ENCODE measurements around the gene NAPSA.
"Not testable (repeated sequence)": the region's sequence is repeated elsewhere in the genome, so short reads cannot be mapped to it uniquely, and the experiment has no call there.

The NAPSA gene

DNA sequence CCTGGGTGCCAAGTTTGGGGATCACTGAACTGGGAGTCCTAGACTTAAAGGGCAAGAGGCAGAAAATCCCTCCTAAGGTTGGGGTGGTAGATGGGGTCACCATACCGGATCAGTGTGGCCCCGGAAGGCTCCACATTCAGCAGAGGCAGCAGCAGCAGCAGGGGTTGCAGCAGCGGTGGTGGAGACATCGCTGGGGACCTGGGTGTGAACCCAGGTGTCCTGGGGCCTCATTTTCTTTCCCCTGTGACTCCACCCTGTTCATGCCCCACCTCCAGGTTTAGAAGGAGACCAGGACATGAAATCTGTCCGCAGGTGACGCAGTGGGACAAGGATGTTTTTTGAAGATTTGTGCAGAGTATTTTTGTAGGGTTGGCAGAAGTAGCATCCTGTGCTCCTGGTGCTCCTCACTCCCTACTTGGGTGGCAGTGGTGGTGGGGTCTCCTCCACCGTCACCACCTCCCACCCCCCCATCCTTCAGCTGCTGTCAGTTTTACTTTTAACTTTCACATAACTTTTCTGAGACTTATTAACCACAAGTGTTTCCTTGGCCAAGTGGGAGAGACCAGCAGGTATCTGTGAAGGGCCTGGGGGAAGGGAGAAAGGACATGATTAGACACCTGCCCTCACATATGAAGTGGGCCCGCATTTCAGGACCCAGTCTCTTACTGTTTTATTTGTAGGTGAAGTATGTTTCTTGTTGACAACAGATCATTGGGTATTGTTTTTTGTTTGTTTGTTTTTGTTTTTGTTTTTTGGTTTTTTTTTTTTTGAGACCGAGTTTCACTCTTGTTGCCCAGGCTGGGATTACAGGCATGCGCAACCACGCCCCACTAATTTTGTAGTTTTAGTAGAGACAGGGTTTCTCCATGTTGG lies at the start of gene NAPSA:
NAPSA (minus strand) TSS at position 206 of the 873 bp plus-strand sequence; CDS start at position 188, 18 bp downstream.
- DNase-seq (ENCODE audit: low read depth in 3 of 3), result no peak

DNA sequence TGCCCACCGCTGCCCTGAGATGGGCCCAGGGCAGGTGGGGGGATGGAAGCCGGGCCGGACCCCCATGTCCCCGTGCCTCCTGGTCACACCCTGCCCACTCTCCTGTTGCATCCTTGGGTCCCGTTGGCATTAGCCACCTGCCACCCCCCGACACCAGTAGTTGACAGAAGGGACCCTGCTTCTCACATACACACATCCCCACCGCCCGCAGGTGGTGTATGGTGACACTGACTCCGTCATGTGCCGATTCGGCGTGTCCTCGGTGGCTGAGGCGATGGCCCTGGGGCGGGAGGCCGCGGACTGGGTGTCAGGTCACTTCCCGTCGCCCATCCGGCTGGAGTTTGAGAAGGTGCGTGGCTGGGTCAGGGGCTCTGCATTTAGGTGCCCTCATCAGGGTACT lies 48.1 kb upstream of the NAPSA start:
- no peak for DNase-seq (ENCODE audit: low read depth in 3 of 3)

DNA sequence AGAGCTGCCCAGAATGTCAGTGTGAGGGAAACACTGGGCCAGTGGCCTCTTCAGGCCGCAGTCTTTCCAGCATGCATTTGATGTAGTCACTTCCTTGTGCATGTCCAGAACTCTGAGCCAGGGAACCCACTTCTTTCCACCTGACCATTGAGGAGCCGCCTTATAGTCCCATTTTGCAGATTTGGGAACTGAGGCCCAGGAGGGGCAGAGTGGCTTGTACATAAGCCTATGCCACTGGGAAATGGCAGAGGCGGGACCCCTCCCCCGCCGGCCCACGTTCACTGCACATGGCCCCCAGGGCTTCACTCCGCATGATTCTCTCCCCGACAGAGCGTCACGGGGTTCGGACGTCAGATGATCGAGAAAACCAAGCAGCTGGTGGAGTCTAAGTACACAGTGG lies 47.7 kb upstream of the NAPSA start:
- no peak for DNase-seq (ENCODE audit: low read depth in 3 of 3)

DNA sequence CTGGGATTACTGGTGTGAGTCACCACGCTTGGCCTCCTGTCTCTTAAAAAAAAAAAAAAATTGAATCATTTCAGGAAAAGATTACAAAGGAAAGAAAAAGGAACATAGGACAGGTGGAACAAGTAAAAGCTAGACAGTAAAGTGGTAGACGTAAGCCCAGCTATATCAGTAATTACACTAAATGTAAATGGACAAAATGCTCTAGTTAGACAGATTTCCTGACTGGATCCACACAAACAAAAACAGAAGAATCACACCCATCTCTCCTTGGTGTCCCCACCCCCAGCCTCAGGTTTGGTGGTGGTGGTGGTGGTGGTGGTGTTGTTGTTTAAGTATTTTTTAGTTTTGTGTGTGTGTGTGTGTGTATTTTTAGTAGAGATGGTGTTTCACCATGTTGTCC lies 47.0 kb upstream of the NAPSA start:
- no peak for DNase-seq (ENCODE audit: low read depth in 3 of 3)

DNA sequence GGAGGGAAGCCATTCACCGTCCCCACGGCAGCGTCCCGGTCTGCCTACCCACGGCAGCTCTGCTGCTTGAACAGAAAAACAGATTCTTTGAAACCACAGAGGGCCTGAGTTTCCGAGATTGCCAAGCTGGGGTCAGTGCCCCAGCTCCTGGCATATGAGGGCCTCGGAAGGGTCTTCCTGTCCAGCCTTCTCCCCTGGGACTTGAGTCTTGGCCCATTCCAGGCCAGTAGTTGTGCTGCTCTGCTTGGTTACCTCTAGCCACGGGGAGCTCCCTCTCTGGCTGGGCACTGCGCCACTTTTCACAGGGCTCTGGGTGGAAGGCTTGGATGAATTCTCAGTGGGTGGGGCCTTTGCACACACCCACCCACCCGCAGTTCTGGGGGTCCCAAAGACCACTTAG lies 44.7 kb upstream of the NAPSA start:
- DNase-seq (ENCODE audit: low read depth in 3 of 3), result no peak

DNA sequence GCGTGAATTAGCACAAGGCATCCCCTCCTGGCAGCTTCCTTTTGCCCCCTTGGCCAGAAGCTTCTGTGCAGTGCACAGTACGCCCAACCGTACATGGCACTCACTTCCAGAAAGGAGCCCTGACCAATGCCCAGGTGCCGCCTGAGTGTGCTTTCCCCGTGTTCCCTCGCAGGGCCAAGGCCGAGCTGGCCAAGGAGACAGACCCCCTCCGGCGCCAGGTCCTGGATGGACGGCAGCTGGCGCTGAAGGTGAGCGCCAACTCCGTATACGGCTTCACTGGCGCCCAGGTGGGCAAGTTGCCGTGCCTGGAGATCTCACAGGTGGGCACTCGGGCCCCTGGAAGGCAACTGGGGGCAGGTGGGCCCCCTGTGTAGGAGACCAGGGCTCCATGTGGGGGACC lies 43.9 kb upstream of the NAPSA start:
- no peak for DNase-seq (ENCODE audit: low read depth in 3 of 3)

DNA sequence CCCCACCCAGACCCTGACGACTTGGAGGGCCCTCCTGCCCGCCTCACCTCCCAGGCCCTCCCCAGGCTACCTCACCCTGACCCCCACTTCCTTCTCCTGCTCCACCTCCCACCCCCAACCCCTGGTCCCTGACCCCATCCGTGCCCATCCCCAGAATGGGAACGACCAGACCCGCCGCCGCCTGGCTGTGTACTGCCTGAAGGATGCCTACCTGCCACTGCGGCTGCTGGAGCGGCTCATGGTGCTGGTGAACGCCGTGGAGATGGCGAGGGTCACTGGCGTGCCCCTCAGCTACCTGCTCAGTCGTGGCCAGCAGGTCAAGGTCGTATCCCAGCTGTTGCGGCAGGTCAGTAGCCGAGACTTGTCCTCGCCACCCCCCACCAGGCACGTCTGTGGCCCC lies 41.4 kb upstream of the NAPSA start:
- DNase-seq (ENCODE audit: low read depth in 3 of 3), result no peak

DNA sequence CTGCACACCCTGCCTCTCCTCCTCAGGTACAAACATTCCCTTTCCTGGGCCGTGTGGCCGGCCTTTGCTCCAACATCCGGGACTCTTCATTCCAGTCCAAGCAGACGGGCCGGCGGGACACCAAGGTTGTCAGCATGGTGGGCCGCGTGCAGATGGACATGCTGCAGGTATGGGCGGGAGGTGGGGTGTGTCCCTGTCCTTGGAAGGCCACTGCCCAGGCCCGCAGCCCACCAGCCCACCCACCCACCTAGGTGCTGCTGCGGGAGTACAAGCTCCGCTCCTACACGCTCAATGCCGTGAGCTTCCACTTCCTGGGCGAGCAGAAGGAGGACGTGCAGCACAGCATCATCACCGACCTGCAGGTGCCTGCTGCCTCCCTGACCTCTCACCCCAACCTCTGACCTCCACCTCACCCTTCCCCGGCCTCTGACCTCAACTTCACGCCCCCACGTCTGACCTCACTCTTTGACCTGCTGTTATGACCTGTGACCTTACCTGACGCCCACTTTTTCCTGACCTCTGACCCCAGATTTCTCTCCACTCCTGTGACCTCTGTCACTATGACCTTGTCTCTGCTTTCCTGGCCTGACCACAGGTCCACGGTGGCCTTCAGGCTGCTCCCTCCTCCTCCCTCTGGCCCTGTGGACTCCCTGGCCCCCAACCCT lies 40.8 kb upstream of the NAPSA start:
- no peak for DNase-seq (ENCODE audit: low read depth in 3 of 3)

DNA sequence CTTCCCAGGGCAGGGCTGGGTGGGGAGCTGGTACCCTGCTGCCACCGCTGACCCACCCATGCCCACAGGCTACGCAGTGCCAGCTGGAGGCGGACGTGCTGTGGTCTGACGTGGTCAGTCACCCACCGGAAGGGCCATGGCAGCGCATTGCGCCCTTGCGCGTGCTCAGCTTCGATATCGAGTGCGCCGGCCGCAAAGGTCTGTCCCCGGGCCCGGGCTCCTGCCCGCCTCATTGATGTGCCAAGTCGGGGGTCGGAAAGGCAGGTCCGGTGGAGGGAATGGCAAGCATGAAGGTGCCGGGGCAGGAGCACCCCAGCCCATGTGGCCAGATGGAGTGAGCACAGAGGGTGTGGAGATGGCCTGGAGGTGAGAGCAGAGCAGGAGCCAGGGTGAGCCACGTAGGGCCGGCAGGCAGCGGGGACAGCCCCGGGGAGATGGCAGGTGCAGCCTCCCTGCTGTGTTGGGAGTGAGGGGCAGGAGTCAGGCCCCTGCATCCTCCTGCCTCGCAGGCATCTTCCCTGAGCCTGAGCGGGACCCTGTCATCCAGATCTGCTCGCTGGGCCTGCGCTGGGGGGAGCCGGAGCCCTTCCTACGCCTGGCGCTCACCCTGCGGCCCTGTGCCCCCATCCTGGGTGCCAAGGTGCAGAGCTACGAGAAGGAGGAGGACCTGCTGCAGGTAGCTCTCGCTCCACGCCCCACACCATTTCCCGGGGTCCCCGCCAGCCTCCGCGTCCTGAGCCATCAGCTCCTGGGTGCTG lies 37.3 kb upstream of the NAPSA start:
- DNase-seq (ENCODE audit: low read depth in 3 of 3), result no peak

DNA sequence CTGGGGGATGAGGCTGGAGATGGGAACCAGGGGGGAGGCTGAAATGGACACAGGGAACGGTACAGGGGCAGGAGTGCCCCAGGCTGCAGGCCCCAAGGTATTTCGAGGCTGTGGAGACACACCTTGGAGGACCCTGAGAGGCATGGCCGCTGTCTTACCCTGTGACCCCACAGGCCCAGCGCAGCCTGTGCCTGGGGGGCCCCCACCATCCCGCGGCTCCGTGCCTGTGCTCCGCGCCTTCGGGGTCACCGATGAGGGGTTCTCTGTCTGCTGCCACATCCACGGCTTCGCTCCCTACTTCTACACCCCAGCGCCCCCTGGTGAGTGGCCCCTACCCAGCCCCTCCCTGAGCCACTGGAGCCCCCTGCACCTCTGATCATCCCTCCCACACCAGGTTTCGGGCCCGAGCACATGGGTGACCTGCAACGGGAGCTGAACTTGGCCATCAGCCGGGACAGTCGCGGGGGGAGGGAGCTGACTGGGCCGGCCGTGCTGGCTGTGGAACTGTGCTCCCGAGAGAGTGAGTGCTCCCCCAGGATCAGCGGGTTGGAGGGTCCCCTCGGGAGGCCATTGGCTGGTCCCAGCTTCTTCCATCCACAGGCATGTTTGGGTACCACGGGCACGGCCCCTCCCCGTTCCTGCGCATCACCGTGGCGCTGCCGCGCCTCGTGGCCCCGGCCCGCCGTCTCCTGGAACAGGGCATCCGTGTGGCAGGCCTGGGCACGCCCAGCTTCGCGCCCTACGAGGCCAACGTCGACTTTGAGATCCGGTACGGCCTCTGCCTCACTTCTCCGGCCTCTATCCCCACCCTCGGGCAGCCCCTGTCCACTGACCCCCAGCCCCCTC lies 36.4 kb upstream of the NAPSA start:
- no peak for DNase-seq (ENCODE audit: low read depth in 3 of 3)

DNA sequence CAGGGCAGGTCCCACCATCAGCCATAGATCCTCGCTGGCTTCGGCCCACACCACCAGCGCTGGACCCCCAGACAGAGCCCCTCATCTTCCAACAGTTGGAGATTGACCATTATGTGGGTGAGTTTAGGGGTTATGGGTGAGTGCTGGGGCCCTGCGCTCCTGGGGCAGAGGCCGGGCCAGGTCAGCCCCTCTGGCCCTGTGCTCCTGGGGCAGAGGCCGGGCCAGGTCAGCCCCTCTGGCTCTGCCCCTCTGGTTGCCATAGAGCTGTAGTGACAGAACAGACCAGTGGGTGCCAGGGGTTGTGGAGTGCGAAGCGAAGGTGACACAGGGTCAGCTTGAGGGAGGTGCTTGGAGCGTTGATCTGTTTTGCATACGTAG lies 33.9 kb upstream of the NAPSA start:
- DNase-seq (ENCODE audit: low read depth in 3 of 3), result no peak

DNA sequence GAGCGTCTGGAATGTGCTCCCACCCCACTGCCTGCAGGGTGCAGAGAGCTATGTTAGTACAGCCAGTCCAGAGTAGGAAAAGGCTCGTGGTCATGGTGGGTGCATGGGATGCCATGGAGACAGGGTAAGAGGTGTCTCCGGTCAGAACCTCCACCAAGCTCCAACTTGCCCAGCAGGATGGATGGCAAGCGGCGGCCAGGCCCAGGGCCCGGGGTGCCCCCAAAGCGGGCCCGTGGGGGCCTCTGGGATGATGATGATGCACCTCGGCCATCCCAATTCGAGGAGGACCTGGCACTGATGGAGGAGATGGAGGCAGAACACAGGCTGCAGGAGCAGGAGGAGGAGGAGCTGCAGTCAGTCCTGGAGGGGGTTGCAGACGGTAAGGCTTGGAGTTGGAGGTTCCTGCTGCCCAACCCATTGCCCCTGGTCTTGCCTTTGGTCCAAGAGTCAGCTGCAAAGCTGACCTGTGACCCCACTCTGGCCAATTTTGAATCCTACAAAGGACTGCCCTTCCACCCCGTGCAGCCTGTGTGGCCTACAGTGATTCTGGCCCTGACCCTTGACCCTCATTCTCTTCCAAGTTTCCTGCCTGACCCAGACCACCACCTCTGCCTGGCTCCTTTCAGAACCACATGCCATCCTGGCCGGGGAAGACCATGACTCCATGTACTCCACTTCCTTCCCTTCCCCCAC lies 33.4 kb upstream of the NAPSA start:
- no peak for DNase-seq (ENCODE audit: low read depth in 3 of 3)

DNA sequence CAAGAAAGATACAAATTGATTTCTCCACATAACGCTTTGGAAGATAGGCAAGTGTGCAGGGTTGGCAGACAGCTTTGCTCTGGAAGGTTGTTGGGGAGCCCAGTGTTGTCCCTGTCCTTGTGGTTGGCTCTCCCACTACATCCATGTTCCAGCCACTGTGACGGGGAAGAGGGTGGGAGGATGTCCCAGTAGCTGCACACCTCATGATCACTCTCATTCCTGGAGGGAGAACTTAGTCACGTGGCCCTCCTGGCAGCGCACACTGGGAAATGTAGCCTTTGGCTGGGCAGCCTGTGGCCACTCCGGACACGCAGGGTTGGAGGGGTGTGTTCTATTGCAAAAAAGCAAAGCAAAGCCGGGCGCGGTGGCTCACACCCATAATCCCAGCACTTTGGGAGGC lies 28.6 kb upstream of the NAPSA start:
- DNase-seq (ENCODE audit: low read depth in 3 of 3), result no peak

DNA sequence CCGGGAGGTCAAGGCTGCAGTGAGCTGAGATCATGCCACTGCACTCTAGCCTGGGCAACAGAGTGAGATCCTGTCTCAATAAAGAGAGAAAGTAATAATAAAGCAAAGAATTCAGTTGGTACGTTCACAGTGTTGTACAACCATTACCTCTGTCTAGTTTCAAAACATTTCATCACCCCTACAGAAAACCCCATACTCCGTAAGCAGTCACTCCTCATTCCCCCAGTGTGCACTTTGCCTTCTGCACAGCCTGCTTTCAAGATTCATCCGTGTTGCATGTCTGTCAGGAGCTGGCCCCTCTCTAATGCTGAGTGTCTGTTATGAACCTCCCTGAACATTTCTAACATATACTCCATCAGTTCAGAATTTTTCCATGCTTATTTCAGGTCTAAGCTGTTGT lies 28.1 kb upstream of the NAPSA start:
- DNase-seq (ENCODE audit: low read depth in 3 of 3), result no peak

DNA sequence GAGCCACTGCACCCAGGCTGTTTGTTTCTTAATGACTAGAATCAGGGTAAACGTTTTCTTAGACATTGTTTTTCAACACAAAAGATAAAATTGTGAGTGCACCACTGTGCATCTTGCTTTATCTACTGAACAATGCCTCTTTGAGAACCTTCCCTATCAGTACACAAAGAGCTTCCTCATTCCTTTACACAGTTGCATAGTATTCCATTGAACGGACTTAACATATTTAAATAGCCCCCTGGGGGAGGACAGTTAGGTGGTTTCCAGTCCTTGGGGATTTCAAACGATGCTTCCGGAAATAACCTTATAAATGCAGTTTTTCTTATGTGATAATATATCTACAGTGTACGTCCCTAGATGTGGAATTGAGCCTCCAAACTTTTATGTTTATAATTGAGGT lies 27.3 kb upstream of the NAPSA start:
- DNase-seq (ENCODE audit: low read depth in 3 of 3), result no peak

DNA sequence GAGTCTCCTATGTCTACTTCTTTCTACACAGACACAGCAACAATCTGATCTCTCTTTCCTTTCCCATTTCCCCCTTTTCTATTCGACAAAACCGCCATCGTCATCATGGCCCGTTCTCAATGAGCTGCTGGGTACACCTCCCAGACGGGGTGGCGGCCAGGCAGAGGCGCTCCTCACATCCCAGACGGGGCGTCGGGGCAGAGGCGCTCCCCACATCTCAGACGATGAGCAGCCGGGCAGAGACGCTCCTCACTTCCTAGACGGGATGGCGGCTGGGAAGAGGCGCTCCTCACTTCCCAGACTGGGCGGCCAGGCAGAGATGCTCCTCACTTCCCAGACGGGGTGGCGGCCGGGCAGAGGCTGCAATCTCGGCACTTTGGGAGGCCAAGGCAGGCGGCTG lies 25.5 kb upstream of the NAPSA start:
- DNase-seq (ENCODE audit: low read depth in 3 of 3), result not testable (repeated sequence)

DNA sequence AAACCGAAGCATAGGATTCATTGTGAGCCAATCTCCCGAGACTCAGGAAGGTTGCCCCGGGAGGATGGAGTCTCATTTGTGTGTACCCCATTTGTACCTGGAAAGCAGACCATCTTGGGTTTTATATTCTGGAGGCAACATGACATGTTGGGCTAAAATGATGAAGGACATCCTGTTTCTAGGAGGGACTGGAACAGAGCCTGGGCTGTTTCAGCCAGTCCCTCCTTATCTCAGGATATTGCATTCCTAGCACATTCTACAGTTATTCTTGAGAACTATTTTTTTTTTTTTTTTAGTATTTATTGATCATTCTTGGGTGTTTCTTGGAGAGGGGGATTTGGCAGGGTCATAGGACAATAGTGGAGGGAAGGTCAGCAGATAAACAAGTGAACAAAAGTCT lies 24.9 kb upstream of the NAPSA start:
- DNase-seq (ENCODE audit: low read depth in 3 of 3), result not testable (repeated sequence)

DNA sequence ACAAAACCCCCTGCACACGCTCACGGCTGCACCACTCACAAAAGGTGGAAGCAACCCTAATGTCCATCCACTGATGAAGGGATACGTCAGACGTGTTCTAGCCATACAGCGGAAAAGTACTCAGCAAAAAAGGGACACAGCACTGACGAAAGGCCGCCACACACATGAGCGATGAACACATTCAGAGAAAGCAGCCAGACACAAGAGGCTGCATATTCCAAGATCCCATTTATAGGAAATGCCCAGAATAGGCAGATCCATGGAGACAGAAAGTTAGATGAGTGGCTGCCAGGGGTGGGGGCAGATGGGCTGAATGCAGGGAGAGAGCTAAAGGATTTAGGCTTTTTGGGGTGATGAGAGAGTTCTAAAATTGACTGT lies 22.4 kb upstream of the NAPSA start:
- DNase-seq (ENCODE audit: low read depth in 3 of 3), result no peak

DNA sequence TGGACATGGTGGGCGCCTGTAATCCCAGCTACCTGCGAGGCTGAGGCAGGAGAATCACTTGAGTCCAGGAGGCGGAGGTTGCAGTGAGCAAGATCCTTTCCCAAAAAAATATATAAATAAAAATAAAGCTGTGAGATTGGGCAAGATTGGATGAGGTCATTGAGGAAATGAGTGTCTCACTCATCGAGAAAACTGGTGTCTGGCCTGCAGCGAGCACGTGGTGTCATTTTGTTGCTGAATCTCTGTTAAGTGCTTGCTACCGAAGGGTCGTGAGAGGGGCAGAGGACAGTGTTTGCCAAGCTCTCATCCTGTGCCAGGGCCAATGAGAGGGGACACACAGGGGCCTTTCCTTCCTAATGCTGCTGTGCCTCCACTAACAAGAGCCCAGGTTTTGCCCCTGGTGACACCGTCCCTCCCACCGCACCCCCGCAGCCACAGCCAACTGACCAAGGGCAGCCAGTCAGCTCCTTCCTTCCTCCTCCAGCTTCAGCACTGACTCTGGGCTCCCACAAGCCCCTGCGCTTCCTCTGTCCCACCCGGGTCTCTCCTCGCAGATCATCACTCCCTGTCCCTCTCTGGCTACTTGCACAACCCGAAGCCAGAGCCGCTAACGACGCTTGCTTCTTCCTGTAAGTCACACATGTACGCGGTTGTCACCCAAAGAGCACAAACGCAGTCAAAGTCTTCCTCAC lies 21.9 kb upstream of the NAPSA start:
- no peak for DNase-seq (ENCODE audit: low read depth in 3 of 3)

DNA sequence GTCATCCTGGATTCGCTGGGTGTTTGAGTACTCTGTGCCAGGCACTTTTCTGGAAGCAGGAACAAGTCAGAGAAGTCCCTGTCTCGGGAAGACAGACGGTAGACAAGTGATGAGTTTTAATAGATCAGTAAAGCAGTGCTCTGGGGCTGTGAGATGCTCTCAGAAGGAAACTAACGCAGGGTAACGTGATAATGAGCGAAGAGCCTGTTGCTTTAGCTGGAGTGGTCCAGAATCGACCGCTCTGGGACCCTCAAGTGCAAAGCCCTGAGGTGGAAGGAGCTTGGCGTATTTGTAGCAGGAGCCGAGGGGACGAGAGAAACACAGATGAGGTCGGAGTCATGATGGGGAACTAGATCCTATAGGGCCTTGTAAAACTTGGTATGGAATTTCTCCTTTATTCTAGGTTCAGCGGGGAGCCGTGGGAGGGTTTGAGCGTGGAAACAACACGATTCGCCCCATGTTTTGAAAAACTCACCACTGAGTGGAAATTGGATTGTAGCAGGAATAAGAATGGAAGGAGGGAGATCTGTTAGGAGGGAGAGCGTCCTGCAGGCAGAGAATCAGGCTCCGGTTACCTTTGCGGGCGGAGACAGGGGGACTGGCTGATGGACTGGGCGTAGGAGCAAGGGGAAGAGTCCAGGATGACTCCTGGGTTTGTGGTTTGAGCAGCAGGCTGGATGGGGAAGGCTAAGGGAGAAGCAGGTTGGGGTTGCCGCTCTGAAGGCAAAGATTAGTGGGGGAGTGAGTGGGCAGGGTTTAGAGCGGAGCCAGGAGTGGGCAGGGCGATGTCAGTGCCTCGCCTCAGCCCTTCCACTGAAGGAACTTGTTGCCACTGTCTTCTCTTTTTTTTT lies 19.5 kb upstream of the NAPSA start:
- no peak for DNase-seq (ENCODE audit: low read depth in 3 of 3)
